Mesothelial cell of epicardium (in vitro differentiated cells): Measurements from ENCODE around the gene CERS5. TPM values are rescaled to one million over a fixed set of nuclear protein-coding genes. Genes with fewer than 3 reads are reported as not detected.

Experiments used
- DNase-seq, 2 experiments: peaks; one replicate each; pipeline ENCODE4 v3.0.0; 2021; ENCODE audit warnings: low spot score in 2 of 2; ENCODE audit not compliant: unreplicated experiment in 2 of 2
- H3K27ac Mint-ChIP-seq: 2 replicates; pipeline ENCODE4 v1.8.0; 2021; ENCODE audit warnings: mixed read lengths
- H3K27me3 Mint-ChIP-seq: 2 replicates; pipeline ENCODE4 v1.8.0; 2021; ENCODE audit warnings: low read depth, mixed read lengths
- H3K36me3 Mint-ChIP-seq: 2 replicates; pipeline ENCODE4 v1.8.0; 2021; ENCODE audit warnings: mixed read lengths
- H3K4me1 Mint-ChIP-seq: 2 replicates; pipeline ENCODE4 v1.8.0; 2021; ENCODE audit warnings: mixed read lengths
- H3K4me3 Mint-ChIP-seq: 2 replicates; pipeline ENCODE4 v1.8.0; 2021; ENCODE audit warnings: mild to moderate bottlenecking, moderate library complexity, mixed read lengths
- H3K9me3 Mint-ChIP-seq: 2 replicates; pipeline ENCODE4 v1.8.0; 2021; ENCODE audit warnings: mixed read lengths
- CTCF ChIP-seq: fragments of 200-600 bp; sonication (generic); IDR thresholded peaks from one replicate; pipeline ENCODE4 v1.5.0; 2021; ENCODE audit warnings: antibody characterized with exemption; ENCODE audit not compliant: unreplicated experiment
- total RNA-seq: library from RNA; stranded (reverse); gene quantifications from 3 replicates; pipeline ENCODE4 v1.2.1, GENCODE V29; 2021

The CERS5 gene
- total RNA-seq, 1 donor from 2014 or later: 77.1 TPM

- peaks cover 18% of the 10 kb centered on the region for H3K36me3 Mint-ChIP-seq
- H3K27ac Mint-ChIP-seq: peak overlapping the region; percentile 76
- H3K4me3 Mint-ChIP-seq: no peak overlapping the region
- H3K27me3 Mint-ChIP-seq: no peaks in the 10 kb centered on the region
- DNase-seq: no peak
- H3K4me1 Mint-ChIP-seq: peaks cover 50% of the 10 kb centered on the region
- no peak for TF ChIP-seq CTCF
- no peaks in the 10 kb centered on the region for H3K9me3 Mint-ChIP-seq
These were observed 15.3 kb upstream of the CERS5 start for GRCh38 chr12:50182461-50182860.

- Mint-ChIP-seq H3K27ac (peak overlapping the region; percentile 71), H3K4me1 (peaks cover 43% of the 10 kb centered on the region), H3K36me3 (peaks cover 21% of the 10 kb centered on the region), H3K4me3 (no peak overlapping the region), H3K27me3 (no peaks in the 10 kb centered on the region), H3K9me3 (no peaks in the 10 kb centered on the region)
- no peak for DNase-seq
- no peak for TF ChIP-seq CTCF
These were observed 14.5 kb upstream of the CERS5 start for GRCh38 chr12:50181691-50182090.

- no peak for DNase-seq
- Mint-ChIP-seq H3K4me1 (peaks cover 11% of the 10 kb centered on the region), H3K27ac (peak overlapping the region; percentile 0), H3K36me3 (peaks cover 16% of the 10 kb centered on the region), H3K9me3 (no peaks in the 10 kb centered on the region), H3K4me3 (no peak overlapping the region), H3K27me3 (no peaks in the 10 kb centered on the region)
- peak; percentile 25 for TF ChIP-seq CTCF
These were observed 8.5 kb upstream of the CERS5 start for GRCh38 chr12:50175716-50176026.

GRCh38 chr12:50174971-50175715 lies 8.0 kb upstream of the CERS5 start:
- DNase-seq: no peak
- no peak overlapping the region for H3K4me3 Mint-ChIP-seq
- H3K36me3 Mint-ChIP-seq: peaks cover 18% of the 10 kb centered on the region
- peak overlapping the region; percentile 0 for H3K27ac Mint-ChIP-seq
- TF ChIP-seq CTCF: peak; percentile 80
- peaks cover 2% of the 10 kb centered on the region for H3K9me3 Mint-ChIP-seq
- no peaks in the 10 kb centered on the region for H3K27me3 Mint-ChIP-seq
- H3K4me1 Mint-ChIP-seq: peaks cover 11% of the 10 kb centered on the region

- Mint-ChIP-seq H3K4me1 (peaks cover 20% of the 10 kb centered on the region), H3K36me3 (peaks cover 7% of the 10 kb centered on the region), H3K27me3 (no peaks in the 10 kb centered on the region), H3K4me3 (peak overlapping the region; percentile 86), H3K9me3 (peaks cover 5% of the 10 kb centered on the region), H3K27ac (peak overlapping the region; percentile 96)
- no peak for TF ChIP-seq CTCF
- no peak for DNase-seq
These were observed 445 bp downstream of the CERS5 start for GRCh38 chr12:50166799-50167048.

GRCh38 chr12:50164963-50165362 lies 2.2 kb downstream of the CERS5 start:
- H3K36me3 Mint-ChIP-seq: peaks cover 3% of the 10 kb centered on the region
- no peaks in the 10 kb centered on the region for H3K27me3 Mint-ChIP-seq
- H3K9me3 Mint-ChIP-seq: peaks cover 1% of the 10 kb centered on the region
- peak overlapping the region; percentile 15 for H3K4me3 Mint-ChIP-seq
- H3K4me1 Mint-ChIP-seq: peaks cover 20% of the 10 kb centered on the region
- H3K27ac Mint-ChIP-seq: peak overlapping the region; percentile 19
- TF ChIP-seq CTCF: no peak
- no peak for DNase-seq
